MM.1S (cell line): ENCODE results near the gene CUBN.
"Not testable (repeated sequence)": the region's sequence is repeated elsewhere in the genome, so short reads cannot be mapped to it uniquely, and the experiment has no call there.

Source experiments
- DNase-seq: peaks from one replicate; pipeline ENCODE4 v3.0.0-alpha.2; 2015
- H2AFZ ChIP-seq: fragments of 300-600 bp; sonication (generic); 2 replicates; pipeline ENCODE4 v1.6.0; 2016; ENCODE audit warnings: antibody characterized with exemption, low read length
- H3F3A ChIP-seq: fragments of 300-600 bp; sonication (generic); 2 replicates; pipeline ENCODE4 v1.6.1; 2016; ENCODE audit warnings: mild to moderate bottlenecking, antibody characterized with exemption, low read length, moderate library complexity, mixed read lengths; ENCODE audit not compliant: insufficient read depth
- H3K27ac ChIP-seq: fragments of 300-600 bp; sonication (generic); 2 replicates; pipeline ENCODE4 v1.5.1; 2016; ENCODE audit warnings: mild to moderate bottlenecking, low read length
- H3K27me3 ChIP-seq: fragments of 300-600 bp; sonication (generic); replicated peaks from 2 replicates; pipeline ENCODE4 v1.6.0; 2016; ENCODE audit warnings: low read length; ENCODE audit not compliant: insufficient read depth
- H3K36me3 ChIP-seq: fragments of 300-600 bp; sonication (generic); replicated peaks from 2 replicates; pipeline ENCODE4 v1.6.1; 2016; ENCODE audit warnings: mild to moderate bottlenecking, low read length, mixed read lengths; ENCODE audit not compliant: insufficient read depth
- H3K4me1 ChIP-seq: fragments of 300-600 bp; sonication (generic); 2 replicates; pipeline ENCODE4 v1.6.1; 2016; ENCODE audit warnings: low read length, mixed read lengths
- H3K4me2 ChIP-seq: fragments of 300-600 bp; sonication (generic); 2 replicates; pipeline ENCODE4 v1.6.0; 2016; ENCODE audit warnings: low read depth, low read length
- H3K4me3 ChIP-seq: fragments of 300-600 bp; sonication (generic); 2 replicates; pipeline ENCODE4 v1.5.1; 2016; ENCODE audit warnings: low read length, mixed read lengths
- H3K79me2 ChIP-seq: fragments of 300-600 bp; sonication (generic); 2 replicates; pipeline ENCODE4 v1.6.1; 2016; ENCODE audit warnings: mixed run types, low read length, mixed read lengths
- H3K9ac ChIP-seq: fragments of 300-600 bp; sonication (generic); 2 replicates; pipeline ENCODE4 v1.6.1; 2016; ENCODE audit warnings: low read length, mixed read lengths
- H3K9me2 ChIP-seq: fragments of 300-600 bp; sonication (generic); replicated peaks from 2 replicates; pipeline ENCODE4 v1.6.1; 2016; ENCODE audit warnings: mild to moderate bottlenecking, low read length, mixed read lengths; ENCODE audit not compliant: insufficient read depth
- H3K9me3 ChIP-seq: fragments of 300-600 bp; sonication (generic); replicated peaks from 2 replicates; pipeline ENCODE4 v1.6.1; 2016; ENCODE audit warnings: mild to moderate bottlenecking, low read length, mixed read lengths; ENCODE audit not compliant: insufficient read depth
- H4K20me1 ChIP-seq: fragments of 300-600 bp; sonication (generic); 2 replicates; pipeline ENCODE4 v1.6.1; 2016; ENCODE audit warnings: mild to moderate bottlenecking, low read length, moderate library complexity, mixed read lengths; ENCODE audit not compliant: insufficient read depth
- EZH2 ChIP-seq: fragments of 300-600 bp; sonication (generic); optimal IDR thresholded peaks from 2 replicates; pipeline ENCODE3; 2017; ENCODE audit warnings: low read depth, mild to moderate bottlenecking, antibody characterized with exemption, low read length, mixed read lengths
- EZH2phosphoT487 ChIP-seq: fragments of 300-600 bp; sonication (generic); IDR thresholded peaks from 2 replicates; pipeline ENCODE4 v1.6.1; 2018; ENCODE audit warnings: antibody characterized with exemption, low read length
- TF ChIP-seq, protein P1 (sequence below): fragments of 300-600 bp; sonication (generic); IDR thresholded peaks from 2 replicates; pipeline ENCODE4 v1.5.1; 2016; ENCODE audit warnings: antibody characterized with exemption, low read length, mixed read lengths

The CUBN gene

DNA sequence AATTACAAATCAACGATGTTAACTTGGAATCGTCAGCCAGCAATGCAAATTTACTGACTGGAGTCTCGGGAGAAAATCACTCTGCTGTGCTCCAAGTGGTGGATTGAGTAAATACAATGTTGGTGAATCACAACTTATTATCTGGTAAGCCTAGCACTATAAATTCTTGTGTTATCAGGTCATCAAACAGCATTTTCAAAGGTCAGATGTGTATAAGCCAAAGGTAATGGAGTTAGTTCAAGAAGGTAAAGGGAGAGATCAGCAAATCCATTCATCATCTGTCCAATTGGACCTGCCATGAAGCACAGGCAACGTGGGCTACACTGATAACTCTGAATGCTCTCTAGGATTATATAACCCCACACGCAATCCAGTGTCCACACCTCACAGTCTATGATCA lies 13.9 kb downstream of the CUBN start:
- H3K9me3 ChIP-seq: no peaks in the 10 kb centered on the region
- H3K9me2 ChIP-seq: no peaks in the 10 kb centered on the region
- no peaks in the 10 kb centered on the region for H3F3A ChIP-seq
- H3K9ac ChIP-seq: no peak overlapping the region
- H3K79me2 ChIP-seq: no peaks in the 10 kb centered on the region
- TF ChIP-seq EZH2phosphoT487 (no peak), EZH2 (no peak)
- TF ChIP-seq, protein P1, sequence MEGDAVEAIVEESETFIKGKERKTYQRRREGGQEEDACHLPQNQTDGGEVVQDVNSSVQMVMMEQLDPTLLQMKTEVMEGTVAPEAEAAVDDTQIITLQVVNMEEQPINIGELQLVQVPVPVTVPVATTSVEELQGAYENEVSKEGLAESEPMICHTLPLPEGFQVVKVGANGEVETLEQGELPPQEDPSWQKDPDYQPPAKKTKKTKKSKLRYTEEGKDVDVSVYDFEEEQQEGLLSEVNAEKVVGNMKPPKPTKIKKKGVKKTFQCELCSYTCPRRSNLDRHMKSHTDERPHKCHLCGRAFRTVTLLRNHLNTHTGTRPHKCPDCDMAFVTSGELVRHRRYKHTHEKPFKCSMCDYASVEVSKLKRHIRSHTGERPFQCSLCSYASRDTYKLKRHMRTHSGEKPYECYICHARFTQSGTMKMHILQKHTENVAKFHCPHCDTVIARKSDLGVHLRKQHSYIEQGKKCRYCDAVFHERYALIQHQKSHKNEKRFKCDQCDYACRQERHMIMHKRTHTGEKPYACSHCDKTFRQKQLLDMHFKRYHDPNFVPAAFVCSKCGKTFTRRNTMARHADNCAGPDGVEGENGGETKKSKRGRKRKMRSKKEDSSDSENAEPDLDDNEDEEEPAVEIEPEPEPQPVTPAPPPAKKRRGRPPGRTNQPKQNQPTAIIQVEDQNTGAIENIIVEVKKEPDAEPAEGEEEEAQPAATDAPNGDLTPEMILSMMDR: no peak
- no peak overlapping the region for H3K4me2 ChIP-seq
- no peaks in the 10 kb centered on the region for H3K27me3 ChIP-seq
- no peak overlapping the region for H2AFZ ChIP-seq
- no peaks in the 10 kb centered on the region for H4K20me1 ChIP-seq
- H3K36me3 ChIP-seq: no peaks in the 10 kb centered on the region
- no peak overlapping the region for H3K4me3 ChIP-seq
- no peak for DNase-seq
- no peaks in the 10 kb centered on the region for H3K4me1 ChIP-seq
- H3K27ac ChIP-seq: no peak overlapping the region

DNA sequence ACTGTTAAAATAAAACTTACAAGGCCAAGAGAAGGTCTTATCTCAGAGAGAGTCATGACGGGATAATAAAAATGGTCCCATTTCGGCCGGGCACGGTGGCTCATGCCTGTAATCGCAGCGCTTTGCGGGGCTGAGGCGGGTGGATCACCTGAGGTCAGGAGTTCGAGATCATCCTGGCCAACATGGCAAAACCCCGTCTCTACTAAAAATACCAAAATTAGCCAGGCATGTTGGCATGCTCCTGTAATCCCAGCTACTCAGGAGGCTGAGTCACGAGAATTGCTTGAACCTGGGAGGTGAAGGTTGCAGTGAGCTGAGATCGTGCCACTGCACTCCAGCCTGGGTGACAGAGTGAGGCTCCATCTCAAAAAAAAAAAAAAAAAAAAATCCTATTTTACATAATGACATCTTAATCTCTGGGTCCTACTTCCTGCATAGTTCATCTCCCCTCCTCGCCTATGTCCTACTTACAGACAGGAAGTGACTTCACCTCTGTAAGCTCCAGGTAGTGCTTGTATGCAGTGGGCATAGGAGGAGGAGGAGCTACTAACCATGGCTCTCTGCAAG lies 14.7 kb downstream of the CUBN start:
- H3K27ac ChIP-seq, H3K4me3 ChIP-seq: not testable (repeated sequence)

DNA sequence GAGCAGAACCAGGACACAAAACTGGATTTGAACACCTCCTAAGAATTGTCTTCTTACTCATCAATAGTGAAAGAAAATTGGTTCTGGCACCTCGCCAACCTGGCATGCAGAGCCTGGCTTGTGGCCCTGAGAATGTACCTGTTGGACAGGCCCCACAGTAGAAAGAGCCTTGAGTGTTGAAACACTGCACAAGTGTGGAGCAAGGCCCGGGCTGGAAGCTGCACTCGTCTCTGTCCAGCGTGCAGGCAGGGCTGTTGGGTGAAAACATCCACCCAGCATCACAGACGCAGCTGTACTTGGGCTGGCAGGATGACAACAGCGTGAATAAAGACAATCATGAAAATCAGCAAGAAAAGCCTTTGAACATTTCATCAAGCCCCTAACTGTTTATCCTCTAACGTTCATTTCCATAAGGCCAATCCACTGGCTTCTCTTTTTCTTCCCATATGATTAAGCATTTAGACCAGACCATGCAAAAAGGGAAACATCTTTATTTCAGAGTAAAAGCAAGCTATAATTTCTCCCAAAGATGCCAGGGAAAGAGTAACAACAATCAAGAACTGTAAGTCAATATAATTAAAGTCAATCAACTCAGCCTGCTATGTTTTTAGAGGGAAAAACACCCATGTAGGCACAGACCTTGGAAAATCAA lies 15.6 kb downstream of the CUBN start:
- TF ChIP-seq EZH2 (no peak), EZH2phosphoT487 (no peak)
- TF ChIP-seq, protein P1: no peak
- Histone ChIP-seq H3K27ac (no peak overlapping the region), H3K79me2 (no peaks in the 10 kb centered on the region), H3K9ac (no peak overlapping the region), H3K36me3 (no peaks in the 10 kb centered on the region), H4K20me1 (no peaks in the 10 kb centered on the region), H3K9me3 (no peaks in the 10 kb centered on the region), H3K4me3 (no peak overlapping the region), H3K27me3 (no peaks in the 10 kb centered on the region), H2AFZ (no peak overlapping the region), H3K4me1 (no peaks in the 10 kb centered on the region), H3F3A (no peaks in the 10 kb centered on the region), H3K9me2 (no peaks in the 10 kb centered on the region), H3K4me2 (no peak overlapping the region)
- DNase-seq: no peak

More for the DNA sequence above, 14.7 kb downstream of the CUBN start:
- H3K9me2 ChIP-seq, H4K20me1 ChIP-seq, H3K79me2 ChIP-seq, H2AFZ ChIP-seq, H3K4me2 ChIP-seq, H3K9me3 ChIP-seq, DNase-seq, H3K36me3 ChIP-seq, H3K9ac ChIP-seq, H3K27me3 ChIP-seq, H3F3A ChIP-seq, H3K4me1 ChIP-seq: not testable (repeated sequence)

DNA sequence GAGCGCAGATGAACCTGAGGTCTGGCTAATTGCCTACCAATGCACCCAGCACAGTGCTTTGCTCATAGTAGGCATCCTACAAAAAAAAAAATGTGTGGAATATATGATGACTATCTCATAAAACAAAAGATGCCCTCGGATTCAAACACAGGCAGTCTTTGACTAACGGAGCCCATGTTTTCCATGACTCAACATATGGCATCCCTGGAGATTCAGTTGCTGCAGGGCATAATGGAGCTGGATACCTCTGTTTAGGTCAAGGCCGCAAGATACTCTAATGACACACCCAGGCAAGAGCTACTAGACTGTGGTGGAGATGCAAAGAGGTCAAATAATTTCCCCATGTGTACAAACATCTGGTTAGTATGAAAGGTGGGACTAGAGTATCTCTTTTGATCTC lies 16.3 kb downstream of the CUBN start:
- no peaks in the 10 kb centered on the region for H3K79me2 ChIP-seq
- TF ChIP-seq, protein P1: no peak
- TF ChIP-seq EZH2phosphoT487 (no peak), EZH2 (no peak)
- H3K4me2 ChIP-seq: no peak overlapping the region
- H2AFZ ChIP-seq: no peak overlapping the region
- no peak overlapping the region for H3K4me3 ChIP-seq
- no peaks in the 10 kb centered on the region for H3K9me2 ChIP-seq
- no peaks in the 10 kb centered on the region for H3K27me3 ChIP-seq
- H3K9ac ChIP-seq: no peak overlapping the region
- H3K27ac ChIP-seq: no peak overlapping the region
- no peak for DNase-seq
- H4K20me1 ChIP-seq: no peaks in the 10 kb centered on the region
- H3K4me1 ChIP-seq: no peaks in the 10 kb centered on the region
- no peaks in the 10 kb centered on the region for H3K36me3 ChIP-seq
- H3K9me3 ChIP-seq: no peaks in the 10 kb centered on the region
- H3F3A ChIP-seq: no peaks in the 10 kb centered on the region
